ENCODE measurements around the gene BAD. TPM values are rescaled to one million over a fixed set of nuclear protein-coding genes. Genes with fewer than 3 reads are reported as not detected.

The BAD gene
- total and polyA plus RNA-seq, 2 of the 13 experiments (the other 11 are each of a cell fraction or from before 2014, with no cell fraction given) = 17.9 to 28.5 TPM

GRCh38 chr11:64269540-64270220 is 14.8 kb downstream of the BAD start (continued):
- no peak for TF ChIP-seq RFXAP (CRISPR knock-in tag; IDR thresholded peaks at IDR 0.05; ENCODE audit: borderline replicate concordance)
- TF ChIP-seq E2F2 (CRISPR knock-in tag; IDR thresholded peaks at IDR 0.05; ENCODE audit: borderline replicate concordance) = no peak
- TF ChIP-seq ARHGAP35 (CRISPR knock-in tag; IDR thresholded peaks at IDR 0.05; ENCODE audit: borderline replicate concordance) = 0 out of 2 replicates have a peak, but pooled peaks have one; percentile 29
- peak; percentile 94 for TF ChIP-seq CEBPB (IDR thresholded peaks at IDR 0.05; ENCODE audit: borderline replicate concordance, low read depth, low read length)
- no peak for TF ChIP-seq HINFP (CRISPR knock-in tag; IDR thresholded peaks at IDR 0.05; ENCODE audit: low read depth)
- no peak for TF ChIP-seq ZNF781 (CRISPR knock-in tag; IDR thresholded peaks at IDR 0.05; ENCODE audit: borderline replicate concordance, not compliant biosample characterization)
- TF ChIP-seq MXI1 (IDR thresholded peaks at IDR 0.05; ENCODE audit: borderline replicate concordance, low read depth, low read length) = peak; percentile 39; the same call in 1 of the 3 replicates
- TF ChIP-seq FOXP4 (CRISPR knock-in tag; IDR thresholded peaks at IDR 0.05) = peak; percentile 43; the same call in 1 of the 2 replicates
- TF ChIP-seq ZFP1 (CRISPR knock-in tag; IDR thresholded peaks at IDR 0.05) = peak; percentile 66; the same call in 1 of the 2 replicates
- TF ChIP-seq ZBTB8A (CRISPR knock-in tag; IDR thresholded peaks at IDR 0.05; ENCODE audit: borderline replicate concordance, low read depth) = no peak
- TF ChIP-seq RAD21 (CRISPR knock-in tag; IDR thresholded peaks at IDR 0.05) = peak; percentile 21; the same call in 1 of the 2 replicates
- TF ChIP-seq SAP130 (CRISPR knock-in tag; IDR thresholded peaks at IDR 0.05; ENCODE audit: low read depth) = peak; percentile 95
- TF ChIP-seq YEATS2 (CRISPR knock-in tag; IDR thresholded peaks at IDR 0.05; ENCODE audit: borderline replicate concordance) = peak; percentile 92; the same call in 1 of the 2 replicates
- TF ChIP-seq ZNF646 (CRISPR knock-in tag; IDR thresholded peaks at IDR 0.05) = no peak; the same call in 1 of the 2 replicates
- no peak for TF ChIP-seq ZNF430 (CRISPR knock-in tag; IDR thresholded peaks at IDR 0.05)
- TF ChIP-seq AGO1 (IDR thresholded peaks at IDR 0.05; ENCODE audit: low read depth, low read length, poor library complexity, severe bottlenecking) = peak; percentile 93
- TF ChIP-seq ZNF572 (CRISPR knock-in tag; IDR thresholded peaks at IDR 0.05) = peak; percentile 19; the same call in 1 of the 2 replicates
- no peak for TF ChIP-seq ZKSCAN1 (IDR thresholded peaks at IDR 0.05; ENCODE audit: low read length)
